ENCODE results near the gene KRTAP3-3.

KRTAP3-3 gene

DNA sequence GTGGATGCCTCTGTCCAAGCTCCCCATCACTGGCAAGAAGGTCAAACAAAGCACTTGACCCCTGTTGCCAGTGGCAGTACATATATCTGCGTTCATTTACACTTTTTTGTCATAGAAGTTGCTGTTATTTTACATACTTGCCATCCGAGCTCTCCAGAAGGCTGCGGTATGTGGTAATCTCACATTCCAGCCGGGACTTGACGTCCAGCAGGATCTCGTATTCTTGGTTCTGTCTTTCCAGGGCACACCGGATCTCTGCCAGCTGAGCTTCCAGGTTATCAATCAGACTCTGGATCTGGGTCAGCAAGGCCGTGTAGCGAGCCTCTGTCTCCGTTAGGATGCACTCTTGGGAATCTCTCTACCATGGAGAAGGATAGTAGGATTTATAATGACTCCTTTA is 33.8 kb downstream of the KRTAP3-3 start:
- H3K4me3 ChIP-seq (ENCODE audit: low read depth, low read length), result 0 out of 2 replicates have a peak overlapping the region, but pooled peaks have one; percentile 9
- TF ChIP-seq, protein P1, sequence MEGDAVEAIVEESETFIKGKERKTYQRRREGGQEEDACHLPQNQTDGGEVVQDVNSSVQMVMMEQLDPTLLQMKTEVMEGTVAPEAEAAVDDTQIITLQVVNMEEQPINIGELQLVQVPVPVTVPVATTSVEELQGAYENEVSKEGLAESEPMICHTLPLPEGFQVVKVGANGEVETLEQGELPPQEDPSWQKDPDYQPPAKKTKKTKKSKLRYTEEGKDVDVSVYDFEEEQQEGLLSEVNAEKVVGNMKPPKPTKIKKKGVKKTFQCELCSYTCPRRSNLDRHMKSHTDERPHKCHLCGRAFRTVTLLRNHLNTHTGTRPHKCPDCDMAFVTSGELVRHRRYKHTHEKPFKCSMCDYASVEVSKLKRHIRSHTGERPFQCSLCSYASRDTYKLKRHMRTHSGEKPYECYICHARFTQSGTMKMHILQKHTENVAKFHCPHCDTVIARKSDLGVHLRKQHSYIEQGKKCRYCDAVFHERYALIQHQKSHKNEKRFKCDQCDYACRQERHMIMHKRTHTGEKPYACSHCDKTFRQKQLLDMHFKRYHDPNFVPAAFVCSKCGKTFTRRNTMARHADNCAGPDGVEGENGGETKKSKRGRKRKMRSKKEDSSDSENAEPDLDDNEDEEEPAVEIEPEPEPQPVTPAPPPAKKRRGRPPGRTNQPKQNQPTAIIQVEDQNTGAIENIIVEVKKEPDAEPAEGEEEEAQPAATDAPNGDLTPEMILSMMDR (IDR thresholded peaks at IDR 0.05; ENCODE audit: low read depth, low read length), result no peak

DNA sequence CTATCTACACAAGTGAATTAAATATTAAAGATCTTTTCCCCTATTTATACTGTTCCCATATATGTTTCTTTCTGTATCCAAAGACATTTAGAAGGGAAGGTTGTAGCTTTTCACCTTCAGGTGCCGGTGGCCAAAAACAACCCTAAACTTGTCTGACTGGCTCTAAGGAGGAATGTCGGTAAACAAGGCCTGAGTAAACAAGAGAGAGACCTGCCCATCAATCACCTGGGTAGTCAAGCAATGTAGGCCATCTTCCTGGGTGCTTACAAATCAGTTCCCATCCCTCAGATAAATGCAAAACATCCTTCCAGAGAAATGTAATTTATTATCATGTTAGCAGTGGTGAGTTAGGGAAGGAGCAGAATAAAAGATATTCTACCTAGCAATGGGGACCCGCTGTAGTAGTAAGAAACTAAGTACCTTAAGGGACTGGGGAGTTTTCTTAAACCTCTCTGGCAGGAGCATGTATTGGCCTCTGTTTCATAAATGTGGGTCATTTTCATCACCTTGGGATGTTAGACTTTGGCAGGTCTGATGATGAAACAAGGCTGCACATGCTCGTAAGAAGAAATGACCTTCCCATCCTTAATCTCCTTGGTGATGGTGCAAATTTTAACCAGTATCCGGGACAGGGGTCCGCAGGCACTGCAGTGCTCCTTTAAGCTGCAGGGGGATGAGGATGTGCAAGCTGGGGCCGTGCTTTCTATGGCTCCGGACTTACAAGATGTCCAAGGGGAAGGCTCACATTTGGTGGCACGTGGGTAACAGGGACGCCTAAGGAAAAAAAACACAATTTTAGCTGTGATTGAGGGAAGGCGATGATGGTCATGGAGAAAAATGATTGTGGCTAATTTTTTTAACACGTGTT is 35.6 kb downstream of the KRTAP3-3 start:
- no peak overlapping the region for H3K4me3 ChIP-seq (ENCODE audit: low read depth, low read length)
- TF ChIP-seq, protein P1 (IDR thresholded peaks at IDR 0.05; ENCODE audit: low read depth, low read length), result no peak

DNA sequence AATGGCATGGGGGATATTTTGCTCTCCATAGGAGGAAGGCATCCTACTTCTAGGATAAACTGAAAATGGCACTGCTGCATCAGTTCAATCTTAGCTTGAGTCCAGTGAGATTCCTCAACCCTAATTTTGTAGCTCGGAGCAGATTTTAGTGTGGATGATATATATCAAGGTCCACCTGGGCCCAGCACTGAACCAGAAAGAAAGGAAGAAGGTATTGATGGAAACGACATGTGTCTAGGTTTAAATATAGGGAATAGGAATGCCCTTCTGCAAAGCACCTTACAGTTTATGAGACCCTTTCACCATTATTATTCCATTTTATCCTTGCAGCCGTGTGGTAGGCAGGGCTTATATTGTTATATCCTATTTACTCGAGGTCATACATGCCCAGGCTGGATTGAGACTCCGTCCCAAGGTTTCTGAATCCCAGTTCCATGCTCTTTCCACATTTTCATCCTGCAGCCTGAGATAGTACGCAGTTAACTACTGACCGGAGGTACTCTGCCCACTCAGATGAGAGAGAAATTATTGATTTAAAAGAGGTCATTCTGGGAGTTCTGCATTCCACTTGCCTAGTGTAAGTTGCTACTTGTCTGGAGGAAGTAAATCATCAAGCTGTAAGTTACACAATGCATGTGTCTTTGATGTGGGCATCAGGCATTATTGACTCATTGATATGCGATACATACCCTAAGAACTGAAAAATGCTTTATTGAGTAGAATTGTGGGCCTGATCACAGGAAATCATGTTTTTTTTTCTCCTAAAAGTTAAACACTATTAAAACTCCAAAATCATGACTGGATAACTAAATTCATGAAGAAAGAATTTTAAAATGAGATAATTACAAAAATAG is 37.3 kb downstream of the KRTAP3-3 start:
- TF ChIP-seq, protein P1 (IDR thresholded peaks at IDR 0.05; ENCODE audit: low read depth, low read length), result no peak

DNA sequence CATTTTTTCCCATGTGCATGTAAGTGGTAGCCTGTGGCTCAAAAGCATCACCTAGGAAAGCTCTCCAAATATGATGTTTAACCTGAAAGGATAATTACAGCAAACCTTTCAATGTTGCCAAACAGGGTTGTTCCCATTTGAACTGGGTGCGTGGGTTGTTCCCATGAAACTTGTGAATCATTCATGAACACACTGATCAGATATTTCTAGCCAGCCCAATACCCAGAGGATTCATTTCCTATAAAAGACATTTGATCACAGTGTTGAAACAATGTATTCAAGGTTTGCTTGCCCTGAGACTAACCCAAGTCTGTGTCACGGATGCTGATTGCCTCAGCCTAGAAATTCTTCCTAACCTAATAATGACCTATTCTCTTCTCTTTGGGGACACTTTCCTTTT is 40.1 kb downstream of the KRTAP3-3 start:
- TF ChIP-seq, protein P1 (IDR thresholded peaks at IDR 0.05; ENCODE audit: low read depth, low read length), result no peak
- no peak overlapping the region for H3K4me3 ChIP-seq (ENCODE audit: low read depth, low read length)

More for the DNA sequence above, 37.3 kb downstream of the KRTAP3-3 start:
- no peak overlapping the region for H3K4me3 ChIP-seq (ENCODE audit: low read depth, low read length)

DNA sequence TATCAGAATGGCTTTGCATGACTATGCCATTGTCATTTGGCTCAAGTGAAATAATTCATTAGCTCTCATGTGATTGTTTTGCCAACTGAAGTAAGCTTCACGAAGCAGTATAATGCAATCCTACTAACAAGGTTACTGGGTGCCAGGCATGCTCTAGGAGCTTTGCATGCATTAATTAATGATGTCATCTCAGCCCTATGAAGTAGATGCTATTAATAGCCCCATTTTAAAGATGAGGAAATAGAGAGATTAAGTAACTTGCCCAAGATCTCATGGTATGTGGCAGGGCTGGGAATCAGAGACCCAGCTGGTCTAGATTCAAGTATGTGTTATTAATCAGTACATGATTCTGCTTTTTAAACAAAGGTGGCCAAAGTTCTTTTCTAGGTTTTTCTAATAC is 41.3 kb downstream of the KRTAP3-3 start:
- TF ChIP-seq, protein P1 (IDR thresholded peaks at IDR 0.05; ENCODE audit: low read depth, low read length), result no peak

DNA sequence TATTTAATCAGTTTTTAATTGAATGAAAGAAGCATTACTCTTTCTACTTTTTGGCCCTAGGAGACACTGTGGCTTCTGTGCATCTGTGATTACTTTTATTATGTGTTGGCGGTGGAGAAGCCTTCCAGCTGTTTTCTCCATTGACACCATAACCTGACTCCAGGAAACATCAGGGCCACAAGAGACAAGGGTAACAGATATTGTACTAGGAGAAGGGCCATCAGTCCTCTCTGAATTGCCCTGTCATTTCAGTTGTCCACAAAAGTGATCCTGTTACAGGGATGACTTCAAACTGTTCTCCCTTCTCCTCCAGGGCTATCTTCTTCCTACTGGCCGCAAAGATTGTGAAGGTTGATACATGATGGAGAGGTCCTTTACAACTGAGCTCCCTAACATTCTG is 41.8 kb downstream of the KRTAP3-3 start:
- H3K4me3 ChIP-seq (ENCODE audit: low read depth, low read length), result no peak overlapping the region
- TF ChIP-seq, protein P1 (IDR thresholded peaks at IDR 0.05; ENCODE audit: low read depth, low read length), result no peak

More for the DNA sequence above, 41.3 kb downstream of the KRTAP3-3 start:
- no peak overlapping the region for H3K4me3 ChIP-seq (ENCODE audit: low read depth, low read length)

Measured in WI38 (cell line).